OCI-M2 (cell line): ENCODE measurements around the gene CTU1.

Source experiments
- DNase-seq: peaks from one replicate; lab custom pipeline; 2025; ENCODE audit not compliant: unreplicated experiment; lab: John Stamatoyannopoulos, UW

Gene CTU1

DNA sequence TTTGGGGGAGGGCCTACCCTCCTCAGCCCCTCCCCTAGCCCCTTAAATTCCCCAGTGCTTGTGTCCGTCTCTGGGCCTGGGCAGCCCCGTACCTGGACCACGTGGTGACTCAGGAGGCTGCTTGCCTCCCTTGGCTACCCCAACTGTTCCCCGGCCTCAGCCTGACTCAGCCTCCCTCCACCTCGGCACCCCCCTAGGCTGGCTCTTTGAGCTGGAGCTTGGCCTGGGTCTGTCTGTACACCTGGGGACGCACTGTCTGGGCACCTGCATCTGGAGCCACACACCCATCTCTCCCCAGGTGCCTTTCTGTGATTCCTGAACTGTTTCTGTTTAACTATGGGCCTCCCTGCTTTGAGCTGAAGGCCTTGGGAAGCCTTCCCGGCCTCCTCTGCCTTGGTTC, 23.7 kb downstream of the CTU1 start:
- no peak for DNase-seq

DNA sequence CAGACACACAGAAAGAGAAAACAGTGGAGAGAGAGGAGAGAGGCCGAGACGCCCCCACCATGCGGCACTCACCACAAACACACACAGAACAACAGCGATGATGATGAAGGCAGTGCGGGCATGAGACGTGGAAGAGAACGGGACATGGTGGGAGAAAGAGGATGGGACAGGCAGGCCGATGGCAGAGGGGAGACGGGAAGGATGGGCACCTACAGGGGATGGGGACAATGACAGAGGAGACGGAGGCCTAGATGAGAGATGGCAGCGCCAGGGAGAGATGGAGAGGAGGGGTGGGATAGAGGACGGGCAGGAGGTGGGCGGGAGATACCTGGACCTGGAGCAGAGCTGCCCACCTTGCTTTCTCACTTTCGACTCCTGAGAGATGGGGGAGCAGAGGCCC, 24.4 kb downstream of the CTU1 start:
- no peak for DNase-seq

DNA sequence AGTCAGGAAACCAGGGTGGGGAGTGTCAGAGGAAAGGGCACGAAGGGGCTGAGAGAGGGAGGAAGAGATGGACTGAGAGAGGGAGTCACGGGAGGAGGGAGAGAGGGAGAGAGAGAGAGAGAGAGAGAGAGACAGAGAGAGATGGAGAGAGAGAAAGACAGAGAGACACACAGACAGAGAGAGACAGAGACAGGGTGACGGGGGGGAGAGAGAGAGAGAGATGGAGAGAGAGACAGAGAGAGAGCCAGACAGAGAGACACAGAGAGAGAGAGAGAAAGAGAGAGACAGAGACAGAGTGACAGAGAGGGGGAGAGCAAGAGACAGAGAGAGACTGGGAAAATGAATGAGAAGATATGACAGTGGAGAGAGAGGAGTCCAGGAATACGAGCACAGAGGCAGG, 25.0 kb downstream of the CTU1 start:
- no peak for DNase-seq

DNA sequence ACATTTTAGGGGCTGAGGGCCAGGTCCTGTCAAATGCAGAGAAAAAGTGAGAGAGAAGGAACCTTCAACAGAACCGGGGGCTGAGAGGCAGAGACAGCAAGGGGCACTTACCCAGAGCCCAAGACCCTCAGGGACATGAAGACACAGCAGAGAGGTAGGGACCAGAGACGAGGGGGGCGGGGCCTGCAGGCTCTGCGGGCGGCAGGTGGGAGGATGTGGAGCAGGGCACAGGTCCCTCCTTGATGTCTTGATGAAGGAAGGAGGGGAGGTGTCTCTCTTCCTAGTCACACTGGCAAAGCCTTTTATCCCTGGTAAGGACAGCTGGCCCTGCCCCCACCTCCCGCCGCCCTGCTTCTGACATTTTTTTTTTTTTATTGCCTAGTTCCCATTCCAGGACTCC, 25.6 kb downstream of the CTU1 start, which contains the start of gene KLK14:
Gene KLK14 (minus strand): TSS at position 277 of the 400 bp plus-strand sequence. CDS start 273 bp downstream, at position 4.
- no peak for DNase-seq

DNA sequence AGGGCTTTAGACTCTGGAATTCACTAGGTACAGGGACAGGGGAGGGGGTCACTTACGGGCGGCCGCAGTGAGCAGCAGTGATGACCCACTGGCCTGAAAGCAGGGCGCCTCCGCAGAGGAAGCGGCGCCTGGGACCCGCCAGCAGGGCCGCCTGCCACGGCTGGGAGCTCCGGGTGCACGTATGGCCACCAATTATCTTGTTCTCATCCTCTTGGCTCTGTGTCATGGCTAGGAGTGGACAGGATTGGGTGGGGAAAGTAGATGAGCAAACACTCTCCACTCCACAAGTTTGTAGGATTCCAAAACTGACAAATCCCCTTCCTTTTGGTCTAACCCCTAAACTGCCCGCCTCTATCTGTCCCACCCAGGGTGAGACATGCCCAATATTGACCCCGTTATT, 26.7 kb downstream of the CTU1 start:
- DNase-seq: no peak

DNA sequence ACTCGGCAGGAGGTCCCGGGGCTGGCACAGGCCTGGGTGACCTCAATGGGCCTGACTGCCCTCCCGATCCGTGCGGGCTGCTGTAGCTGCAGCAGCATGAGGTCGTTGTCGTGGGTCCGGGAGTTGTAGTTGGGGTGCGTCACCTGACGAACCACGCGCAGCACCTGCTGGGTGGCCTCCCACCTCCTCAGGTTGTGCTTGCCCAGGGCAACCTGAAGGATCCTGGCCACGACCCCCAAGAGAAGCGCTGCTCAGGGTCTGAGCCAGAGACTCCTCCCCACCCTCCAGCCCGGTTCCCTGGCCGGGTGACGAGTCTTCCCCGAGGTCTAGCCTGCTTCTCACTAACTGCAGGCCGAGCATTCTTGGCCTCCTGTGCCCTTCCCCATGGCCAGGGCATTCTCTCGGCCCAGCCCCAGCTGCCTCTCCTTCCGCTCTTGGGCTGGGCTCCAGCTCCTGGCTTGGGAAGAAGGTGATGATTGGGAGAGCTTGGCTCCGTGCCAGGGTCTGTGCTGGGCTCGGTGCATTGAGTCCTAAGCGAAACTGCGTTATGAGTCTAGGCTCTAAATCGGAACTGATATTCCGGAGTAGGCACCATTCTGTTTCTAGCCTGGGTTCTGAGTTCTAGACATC, 28.6 kb downstream of the CTU1 start:
- no peak for DNase-seq

DNA sequence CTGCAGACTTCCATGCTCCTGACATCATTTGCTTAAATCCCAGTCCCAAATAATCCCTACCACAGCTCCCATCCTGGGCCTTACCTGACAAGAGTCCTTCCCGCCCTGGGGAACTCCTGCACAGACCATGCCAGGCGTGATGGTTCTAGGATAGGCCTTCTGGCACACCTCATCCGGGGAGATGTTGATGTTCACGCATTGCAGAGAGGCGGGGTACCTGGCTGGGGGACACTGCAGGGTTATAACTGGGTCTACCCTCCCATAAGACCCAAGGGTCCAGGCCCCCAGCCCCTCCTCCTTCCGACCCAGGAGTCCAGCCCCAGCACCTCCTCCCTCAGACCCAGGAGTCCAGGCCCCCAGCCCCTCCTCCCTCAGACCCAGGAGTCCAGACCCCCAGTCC, 29.5 kb downstream of the CTU1 start:
- no peak for DNase-seq

DNA sequence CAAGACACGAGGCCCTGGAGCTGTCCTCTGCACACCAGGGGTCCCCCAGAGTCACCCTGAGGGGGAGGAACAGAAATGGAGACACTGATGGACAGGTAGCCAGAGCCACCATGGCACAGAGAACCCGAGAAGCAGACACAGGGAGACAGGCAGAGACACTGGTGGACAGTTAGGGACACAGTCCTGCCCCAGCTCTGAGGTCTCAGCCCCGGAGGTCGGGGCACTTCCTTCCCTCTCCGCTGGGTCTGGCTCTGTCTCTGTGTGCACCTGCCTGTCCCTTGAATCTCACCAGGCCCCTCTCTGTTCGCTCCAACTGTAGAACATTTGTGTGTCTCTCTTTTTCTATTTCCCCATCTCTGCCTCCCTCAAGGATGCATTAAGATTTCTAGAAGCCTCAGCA, 30.1 kb downstream of the CTU1 start:
- DNase-seq: no peak

DNA sequence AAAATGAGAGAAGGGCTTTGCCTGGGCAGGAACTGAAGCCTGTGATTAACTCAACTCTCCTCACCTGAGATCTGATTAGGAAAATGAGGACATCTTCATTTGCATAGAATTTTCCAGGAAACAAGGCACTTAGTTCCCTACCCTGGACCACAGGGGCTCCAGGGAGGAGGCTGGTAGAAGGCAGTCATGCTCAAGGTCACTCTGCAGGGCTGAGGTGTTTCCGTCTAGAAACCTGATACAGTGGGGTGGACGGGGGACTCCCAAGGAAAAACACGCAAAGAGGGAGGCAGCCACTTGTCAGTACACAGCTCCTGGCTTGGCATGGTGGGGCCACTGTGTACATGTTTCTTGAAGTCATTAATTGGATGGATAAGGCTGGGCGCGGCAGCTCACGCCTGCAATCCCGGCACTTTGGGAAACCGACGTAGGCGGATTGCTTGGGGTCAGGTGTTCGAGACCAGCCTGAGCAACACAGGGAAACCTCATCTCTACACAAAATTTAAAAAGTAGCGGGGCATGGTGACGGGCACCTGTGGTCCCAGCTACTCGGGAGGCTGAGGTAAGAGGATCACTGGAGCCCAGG, 31.5 kb downstream of the CTU1 start:
- no peak for DNase-seq

DNA sequence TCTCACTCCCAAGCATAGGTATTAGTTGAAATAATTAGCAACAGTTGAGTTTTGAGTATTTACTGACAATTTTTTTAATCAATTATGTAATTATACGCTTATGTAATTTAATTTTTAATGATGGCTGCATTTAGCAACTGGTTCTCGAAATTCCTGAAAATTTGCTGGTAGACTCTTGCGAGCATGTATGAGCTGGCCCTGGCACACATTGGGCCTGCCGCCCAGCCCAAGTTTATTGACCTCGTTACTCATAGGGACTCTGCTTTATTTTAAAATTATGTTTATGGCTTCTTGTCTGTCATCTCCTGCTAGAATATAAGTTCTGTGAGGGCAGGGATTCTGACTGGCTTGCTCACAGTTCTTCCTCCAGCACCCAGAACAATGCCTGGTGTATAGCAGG, 32.2 kb downstream of the CTU1 start:
- DNase-seq: no peak

DNA sequence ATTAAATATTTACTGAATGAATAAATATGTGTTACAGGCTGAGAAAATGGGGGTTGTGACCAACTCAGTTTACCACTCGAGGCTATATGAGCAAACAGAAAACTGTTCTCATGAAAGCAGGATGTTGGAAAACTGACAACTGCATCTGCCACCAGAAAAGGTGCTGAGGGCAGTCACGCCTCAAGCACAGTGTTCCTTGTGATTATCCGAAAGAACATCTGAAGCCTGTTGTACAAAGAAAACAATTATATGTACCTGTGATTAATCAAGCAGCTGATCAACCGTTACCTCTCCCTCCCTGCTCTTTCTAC, 37.2 kb downstream of the CTU1 start:
- DNase-seq: no peak

DNA sequence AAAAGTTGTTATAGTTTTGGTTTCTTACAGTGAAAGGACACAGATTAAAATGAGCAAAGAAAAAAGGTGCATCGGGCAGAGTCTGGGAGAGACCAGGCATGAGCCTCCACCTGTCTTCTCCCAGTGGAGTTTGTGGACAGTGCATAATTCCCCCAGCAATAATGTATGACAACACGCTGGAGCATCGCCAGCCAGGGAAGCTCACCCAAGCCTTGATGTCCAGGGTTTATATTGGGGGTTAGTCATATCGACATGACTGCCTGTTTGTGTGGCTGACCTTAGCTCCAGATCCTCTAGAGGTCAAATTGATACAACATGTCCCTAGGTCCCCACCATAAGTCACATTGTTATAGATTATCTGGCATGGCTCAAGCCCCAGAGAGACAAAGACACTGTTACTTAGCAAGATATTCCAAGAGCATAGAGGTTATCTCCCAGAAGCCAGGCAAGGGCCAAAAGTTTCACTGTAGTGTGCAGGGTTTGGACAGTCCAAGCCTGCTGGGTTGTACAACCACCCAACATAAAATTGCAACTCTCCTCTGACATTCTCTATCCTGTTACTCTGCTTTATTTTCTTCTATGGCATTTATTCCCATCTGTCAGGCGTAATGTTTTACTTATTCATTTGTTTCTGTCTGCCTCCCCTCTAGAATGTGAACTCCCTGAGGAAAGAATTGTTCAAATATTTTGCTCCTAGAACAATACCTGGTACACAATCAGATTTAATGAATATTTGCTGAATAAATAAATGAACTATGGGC, 37.7 kb downstream of the CTU1 start:
- DNase-seq: no peak

DNA sequence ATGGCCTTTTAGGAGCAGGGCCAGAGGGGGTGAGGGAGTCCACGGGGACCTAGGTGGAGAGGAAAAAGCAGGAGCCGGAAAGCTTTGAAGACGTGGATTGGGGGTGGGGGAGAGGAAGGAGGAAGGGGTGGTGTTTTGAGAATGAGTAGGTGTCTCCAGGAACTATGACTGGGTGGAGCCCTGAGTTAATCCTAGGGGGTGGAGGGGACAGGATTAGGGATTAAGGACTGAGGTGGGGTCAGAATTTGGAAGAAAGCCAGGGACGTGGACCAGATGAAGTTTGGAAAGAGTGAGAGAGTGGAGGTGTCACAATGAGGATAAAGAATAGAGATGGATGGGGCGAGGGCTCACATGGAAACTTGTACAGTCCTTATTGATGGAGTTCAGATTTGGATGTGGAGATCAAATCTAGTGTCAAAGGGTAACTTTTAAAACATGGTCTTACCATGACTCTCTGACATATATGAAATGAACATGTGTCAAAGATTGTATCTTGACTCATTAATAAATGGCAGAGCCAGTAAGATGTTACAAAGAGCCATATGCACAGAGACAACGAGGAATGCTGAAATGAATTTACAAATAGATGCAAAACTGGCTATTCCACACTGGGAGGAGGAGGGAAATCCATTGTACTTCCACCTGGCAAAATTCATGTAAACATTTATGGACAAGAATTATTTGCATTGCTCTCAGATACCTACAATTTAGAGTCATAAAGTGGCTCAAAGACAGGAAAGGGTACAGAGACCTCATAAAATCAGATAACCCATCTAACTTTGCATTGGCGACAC, 41.6 kb downstream of the CTU1 start:
- no peak for DNase-seq

DNA sequence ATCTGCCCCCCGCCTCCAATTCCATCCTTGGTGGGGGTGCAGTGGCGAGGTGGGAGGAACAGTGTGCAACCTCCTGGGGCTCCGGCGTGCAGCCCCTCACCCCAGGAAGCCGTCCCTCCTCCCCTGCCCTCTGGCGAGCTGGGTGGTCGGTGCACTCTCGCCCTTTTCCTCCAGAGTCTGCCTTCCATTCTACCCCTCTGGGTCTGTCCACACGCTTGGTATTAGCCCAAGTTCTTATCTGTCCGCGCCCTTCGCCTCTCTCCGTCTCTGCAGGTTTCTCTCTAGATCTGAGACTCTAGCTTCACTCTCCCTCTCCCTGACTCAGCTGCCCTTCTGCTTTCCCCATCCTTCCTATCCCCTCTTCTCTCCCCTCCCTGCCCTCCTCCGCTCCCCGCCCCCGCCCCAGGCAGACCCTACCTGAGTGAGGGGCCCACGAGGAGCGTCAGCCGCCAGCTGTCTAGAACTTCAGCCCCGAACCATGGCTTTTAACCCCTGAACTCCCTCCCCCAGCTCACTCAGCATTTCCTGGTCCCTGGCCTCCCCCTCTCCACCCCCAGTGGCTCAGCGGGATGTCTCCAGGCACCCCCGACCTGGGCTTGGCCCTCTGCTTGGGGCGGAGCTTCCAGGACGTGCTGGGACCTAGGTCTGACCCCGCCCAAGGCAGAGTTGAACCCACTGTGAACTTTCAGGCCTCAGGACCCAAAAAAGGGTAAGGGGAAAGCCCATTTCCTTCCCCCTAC, 42.8 kb downstream of the CTU1 start:
- DNase-seq: no peak

DNA sequence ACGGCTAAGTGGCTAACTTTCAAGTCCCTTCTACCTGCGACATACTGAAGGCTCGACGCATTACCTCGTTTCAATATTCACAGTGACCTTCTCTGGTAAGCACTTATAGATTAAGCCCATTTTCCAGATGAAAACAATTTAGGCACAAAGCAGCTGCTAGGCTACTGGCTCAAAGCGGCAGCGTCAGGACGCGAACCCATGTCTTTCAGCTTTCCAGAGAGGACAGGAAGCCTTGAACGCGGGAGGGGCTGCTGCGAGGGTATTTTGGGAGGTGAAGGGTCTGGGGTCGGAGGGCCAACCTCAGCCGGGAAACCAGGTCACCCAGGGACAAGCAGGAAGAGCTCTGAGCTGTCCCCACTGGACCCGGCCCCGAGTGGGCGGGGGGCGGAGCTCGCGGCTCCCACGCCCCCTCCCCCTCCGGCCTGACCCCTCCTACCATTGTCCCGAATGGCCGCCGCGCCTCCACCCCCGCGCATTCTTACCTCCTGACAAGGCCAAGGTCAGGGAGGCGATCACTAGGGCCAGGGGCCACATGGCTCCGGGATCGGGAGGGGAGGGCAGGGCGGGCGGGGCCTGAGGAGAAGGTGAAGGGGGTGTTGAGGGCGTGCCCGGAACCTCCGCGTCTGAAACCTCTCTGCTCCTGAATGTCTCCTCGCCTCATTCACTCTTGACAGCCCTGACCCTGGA, 43.5 kb downstream of the CTU1 start, which contains the start of gene KLK13:
Gene KLK13 (minus strand): TSS at position 559 of the 687 bp plus-strand sequence. CDS start 25 bp downstream, at position 534.
- DNase-seq: no peak

DNA sequence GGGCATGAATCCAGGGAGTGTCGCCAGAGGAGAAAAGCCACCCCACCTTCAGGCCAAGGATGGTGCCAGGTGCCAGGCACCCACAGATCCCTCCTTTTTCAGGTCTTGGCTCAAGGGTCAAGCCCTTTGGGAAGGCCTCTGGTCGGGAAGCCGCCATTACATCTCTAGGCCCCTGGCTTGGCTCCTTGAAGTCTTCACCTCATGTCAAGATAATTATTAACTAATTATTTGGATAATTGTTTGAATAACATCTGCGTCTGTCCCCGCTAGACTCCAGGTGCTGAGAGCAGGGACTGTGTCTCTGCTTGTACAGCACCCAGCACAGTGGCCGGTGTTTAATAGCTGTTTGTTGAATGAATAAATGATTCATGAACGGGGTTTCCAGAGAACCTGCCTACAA, 44.5 kb downstream of the CTU1 start:
- DNase-seq: no peak

DNA sequence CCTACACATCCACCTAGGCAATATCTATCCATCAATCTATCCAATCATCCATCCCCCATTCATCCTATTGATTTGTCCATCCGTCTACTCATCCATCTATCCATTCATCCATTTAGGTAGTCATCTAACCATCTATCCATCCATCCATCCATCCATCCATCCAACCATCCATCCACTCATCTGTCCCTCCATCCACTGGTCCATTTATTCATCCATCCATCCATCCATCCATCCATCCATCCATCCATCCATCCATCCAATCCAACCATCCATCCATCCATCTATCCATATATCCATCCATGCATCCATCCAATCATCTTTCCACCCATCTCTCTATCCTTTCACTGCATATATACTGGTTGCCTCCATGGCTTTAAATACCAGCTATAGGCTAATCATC, 47.2 kb downstream of the CTU1 start:
- DNase-seq: no peak

DNA sequence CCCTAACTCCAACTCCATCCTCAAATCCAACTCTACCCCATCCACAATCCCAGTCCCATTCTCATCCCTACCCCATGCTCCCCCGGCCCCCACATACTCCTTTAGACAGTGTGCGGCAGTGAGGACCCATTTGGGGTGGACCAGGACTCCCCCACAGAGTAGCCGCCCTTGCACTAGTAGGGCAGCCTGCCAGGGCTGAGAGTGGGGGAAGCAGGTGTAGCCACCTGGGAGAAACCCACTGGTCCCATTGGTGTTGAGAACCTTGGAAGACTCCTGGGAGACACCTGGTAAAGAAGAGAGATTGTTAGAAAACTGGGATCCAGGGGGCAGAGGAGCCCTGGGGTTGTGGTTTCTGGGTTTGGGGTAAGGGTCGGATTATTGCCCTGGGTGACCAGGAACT, 47.9 kb downstream of the CTU1 start:
- no peak for DNase-seq

DNA sequence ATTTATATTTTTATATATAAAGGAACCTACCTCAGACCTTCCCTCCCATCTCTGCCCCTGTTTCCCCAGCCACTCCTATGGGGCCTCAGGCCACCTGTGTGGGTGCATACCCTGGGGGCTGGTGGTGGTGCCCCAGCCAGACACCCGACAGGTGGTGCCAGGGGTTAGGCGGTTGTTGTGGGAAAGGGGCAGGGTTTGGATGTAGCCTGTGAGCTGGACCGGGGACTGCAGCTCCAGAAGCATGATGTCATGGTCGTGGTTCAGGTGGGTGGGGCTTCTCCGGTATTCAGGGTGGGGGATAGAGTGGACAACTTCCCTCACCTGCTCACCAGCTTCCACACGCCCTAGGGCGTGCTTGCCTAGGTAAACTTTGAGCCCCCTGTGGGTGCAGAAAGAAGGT, 48.5 kb downstream of the CTU1 start:
- DNase-seq: no peak

DNA sequence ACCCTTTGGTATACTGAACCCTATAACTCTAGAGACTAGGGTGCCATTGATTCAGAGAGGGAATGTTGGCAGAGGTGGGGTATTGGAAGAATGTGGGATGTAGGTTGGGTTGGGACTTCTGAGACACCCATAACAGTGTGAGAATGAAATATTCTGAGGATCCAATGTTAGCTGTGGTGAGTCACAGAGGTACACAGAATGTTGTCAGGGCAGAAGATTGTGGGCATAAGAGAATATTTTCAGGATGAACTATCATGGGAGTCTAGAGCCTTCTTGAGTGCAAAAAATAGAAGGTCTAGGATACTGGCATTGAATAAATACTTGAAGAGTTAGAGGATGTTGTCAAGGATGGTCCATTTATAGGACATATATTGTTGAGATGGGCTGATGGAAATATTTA, 52.3 kb downstream of the CTU1 start:
- DNase-seq: no peak
